Stimulated activated CD8-positive, alpha-beta memory T cell treated with anti-CD3 and anti-CD28 coated beads, Interleukin-15, amount 100 ng/mL, for 1 hour (primary cell): Measurements from ENCODE around the gene ZMYM2.
"Not testable (repeated sequence)": the region's sequence is repeated elsewhere in the genome, so short reads cannot be mapped to it uniquely, and the experiment has no call there.

Experiments
- DNase-seq: peaks from one replicate; pipeline ENCODE4 v3.0.0-alpha.2; 2020; ENCODE audit warnings: low read depth

The ZMYM2 gene

GRCh38 chr13:19982447-19983043, 24.0 kb downstream of the ZMYM2 start:
- no peak for DNase-seq

GRCh38 chr13:19984430-19985218, 26.1 kb downstream of the ZMYM2 start:
- DNase-seq, result no peak

- DNase-seq, result no peak
Observed at GRCh38 chr13:19985219-19985556, 26.7 kb downstream of the ZMYM2 start.

- DNase-seq, result no peak
Observed at GRCh38 chr13:19991531-19991930, 33.0 kb downstream of the ZMYM2 start.

GRCh38 chr13:19993024-19993423, 34.5 kb downstream of the ZMYM2 start:
- no peak for DNase-seq

GRCh38 chr13:19998960-19999359, 40.4 kb downstream of the ZMYM2 start:
- DNase-seq, result no peak

- no peak for DNase-seq
Observed at GRCh38 chr13:20000062-20000552, 41.6 kb downstream of the ZMYM2 start.

- no peak for DNase-seq
Observed at GRCh38 chr13:20001366-20002190, 43.1 kb downstream of the ZMYM2 start.

GRCh38 chr13:20002787-20003186, 44.3 kb downstream of the ZMYM2 start:
- DNase-seq, result no peak

- no peak for DNase-seq
Observed at GRCh38 chr13:20006206-20006605, 47.7 kb downstream of the ZMYM2 start.

- DNase-seq, result no peak
Observed at GRCh38 chr13:20015763-20016162, 57.2 kb downstream of the ZMYM2 start.

GRCh38 chr13:20016649-20017364, 58.3 kb downstream of the ZMYM2 start:
- DNase-seq, result no peak

GRCh38 chr13:20017365-20017711, 58.8 kb downstream of the ZMYM2 start:
- DNase-seq, result no peak

GRCh38 chr13:20019043-20019442, 60.5 kb downstream of the ZMYM2 start:
- DNase-seq, result no peak

GRCh38 chr13:20024702-20025101, 66.2 kb downstream of the ZMYM2 start:
- DNase-seq, result no peak

- DNase-seq, result no peak
Observed at GRCh38 chr13:20028953-20029352, 70.4 kb downstream of the ZMYM2 start.

- DNase-seq, result no peak
Observed at GRCh38 chr13:20033486-20033885, 75.0 kb downstream of the ZMYM2 start.

GRCh38 chr13:20035130-20035529, 76.6 kb downstream of the ZMYM2 start:
- no peak for DNase-seq

- no peak for DNase-seq
Observed at GRCh38 chr13:20037908-20038307, 79.4 kb downstream of the ZMYM2 start.

- not testable (repeated sequence) for DNase-seq
Observed at GRCh38 chr13:20042603-20043002, 84.1 kb downstream of the ZMYM2 start.

GRCh38 chr13:20043207-20043925, 84.8 kb downstream of the ZMYM2 start:
- DNase-seq, result no peak

- DNase-seq, result no peak
Observed at GRCh38 chr13:20044086-20044485, 85.6 kb downstream of the ZMYM2 start.
